Heart left ventricle (tissue), 16 donors: ENCODE data around the gene SETD2. TPM values are rescaled to one million over a fixed set of nuclear protein-coding genes. Genes with fewer than 3 reads are reported as not detected.
A peak's percentile ranks its signal among the peaks of the same experiment; 100 is the strongest.

Source experiments
- ATAC-seq, 4 donors: fragments of 200-7000 bp; cut with Tn5 transposase; one replicate each; pipeline ENCODE4 v1.9.1; 2020 to 2022; ENCODE audit warnings: moderate library complexity in 4 of 4, mild to moderate bottlenecking in 3 of 4, moderate number of reproducible peaks in 1 of 4
- DNase-seq, 5 donors: peaks; one replicate each; pipeline ENCODE4 v3.0.0-alpha.2; 2020
- H3K27ac ChIP-seq, 12 donors: fragments of 200-600 bp; sonication (generic) in 4 of 12; one replicate each; pipeline versions ENCODE4 v1.5.0 to v1.8.0; 2016 to 2022; ENCODE audit warnings: mild to moderate bottlenecking in 2 of 12
- H3K27me3 ChIP-seq, 9 donors: fragments of 200-600 bp; sonication (generic) in 2 of 9; one replicate each; pipeline versions ENCODE4 v1.5.1 to v1.8.0; 2016 to 2022; ENCODE audit warnings: mild to moderate bottlenecking in 3 of 9
- H3K36me3 ChIP-seq, 9 donors: fragments of 200-600 bp; sonication (generic) in 2 of 9; one replicate each; pipeline versions ENCODE4 v1.5.0 to v1.8.0; 2018 to 2022; ENCODE audit warnings: mild to moderate bottlenecking in 2 of 9
- H3K4me1 ChIP-seq, 12 donors: fragments of 200-600 bp; sonication (generic) in 4 of 12; one replicate each; pipeline versions ENCODE4 v1.5.0 to v1.8.0; 2016 to 2022; ENCODE audit warnings: mild to moderate bottlenecking in 3 of 12
- H3K4me3 ChIP-seq, 12 donors: fragments of 200-600 bp; sonication (generic) in 4 of 12; one replicate each; pipeline versions ENCODE4 v1.5.0 to v1.8.0; 2017 to 2022; ENCODE audit warnings: mild to moderate bottlenecking in 9 of 12, moderate library complexity in 4 of 12
- H3K9me3 ChIP-seq, 12 donors: fragments of 200-600 bp; sonication (generic) in 4 of 12; one replicate each; pipeline versions ENCODE4 v1.5.0 to v1.8.0; 2016 to 2022; ENCODE audit warnings: mild to moderate bottlenecking in 1 of 12
- POLR2A ChIP-seq, 2 donors: fragments of 450-650 bp; IDR thresholded peaks; one replicate each; pipeline ENCODE4 v1.6.1; 2017; ENCODE audit warnings: antibody characterized with exemption in 2 of 2, mild to moderate bottlenecking in 2 of 2, moderate library complexity in 2 of 2
- WGBS, 4 donors: extraction: QIAGEN DNeasy Blood & Tissue Kit in 2 of 4; methylation state at CpG; one replicate each; pipeline versions ENCODE4 v1.1.5 to v1.1.7; 2013 to 2018; 5-methylcytosine and 5-hydroxymethylcytosine counted together
- intact Hi-C, 10 donors: fragments of 100-400 bp; cut with DNase I; formaldehyde crosslinking; loops; one replicate each; pipeline versions ENCODE4 v1.11.1 to v1.14.2; 2022
- polyA plus RNA-seq, 2 donors: library from polyadenylated mRNA; stranded (reverse); fragments of 200-250 nt; gene quantifications; one replicate each; pipeline ENCODE4 v1.2.3, GENCODE V29; 2013
- total RNA-seq, 9 donors: library from RNA; depleted of rRNA in 2 of 9; stranded (reverse); fragments of >200 nt in 2 of 9; fragmentation: NEBNext Ultra II Directional in 3 of 9; extraction: Animal tissue kit (Norgen Biotek cat#: 25700) in 3 of 9; gene quantifications; one replicate each; pipeline versions ENCODE4 v1.1.0 to v1.2.4, GENCODE V29; 2016 to 2023
- TF ChIP-seq, protein P1 (sequence below), 12 donors: fragments of 200-600 bp; sonication (generic) in 4 of 12; IDR thresholded peaks; one replicate each; pipeline versions ENCODE4 v1.5.0 to v1.8.0; 2018 to 2022; ENCODE audit warnings: antibody characterized with exemption in 12 of 12, mild to moderate bottlenecking in 5 of 12
- donor health status: ischemic (EF 13 %, LVEDD 7.1; RV severe dilation, severe dysfunction).
- donor health status: healthy with polysubstance abuse.
- donor health status: DM: no; HTN: yes; CAD: no.
- donor health status: DM: no; HTN: no; CAD: no.
- donor health status: ischemic (EF 25% LVEDD 6.9; RV normal size, moderate dysfunction).
- donor health status: ischemic (EF 25% LVEDD 5.7; RV mildly dilated, moderate dysfunction).
- donor health status: healthy.
- donor health status: DM: yes; HTN: yes; CAD: no.
- donor health status: ischemic (EF 35%, LVEDD 5.7; RV mildly dilated, moderate dysfunction).
- donor health status: nonischemic (EF 11% LVEDD 7.7; RV severe dilation, severe dysfunction).
- donor health status: DM: yes; HTN: yes; CAD: no.
- donor health status: PGD.
- donor health status: ischemic (EF 29% LVEDD 5.4; RV normal size, mild dysfunction).
- donor health status: nonischemic (EF 23%, LVEDD 6.1; RV moderate dilation, normal function).

SETD2 gene
- total and polyA plus RNA-seq, 11 donors: 9.0 to 34.1 (median 29.9) TPM

- Histone ChIP-seq H3K4me1 (peaks cover 9 to 79% (median 59%) of the 10 kb centered on the region in 12 donors), H3K4me3 (no peak overlapping the region), H3K9me3 (no peaks in the 10 kb centered on the region), H3K27me3 (no peaks in the 10 kb centered on the region), H3K27ac (peak overlapping the region in 1 of 12 donors; percentile 33), H3K36me3 (no peaks in the 10 kb centered on the region)
- 71 to 83% (median 77%) methylated on average over 3 of the region's 3 CpGs for WGBS, 4 donors
- DNase-seq (no peak), ATAC-seq (no peak)
- intact Hi-C loops: loop anchor here in 6 of 10 donors (5.0 to 10.0 kb wide), 6 partner anchors 45 to 455 kb away; partner anchors contain the start of genes KIF9 (in 2 of the 6), KLHL18 (in 2 of the 6) and TMIE (in 1 of the 6)
- no peak for TF ChIP-seq POLR2A (IDR thresholded peaks at IDR 0.05)
- TF ChIP-seq, protein P1, sequence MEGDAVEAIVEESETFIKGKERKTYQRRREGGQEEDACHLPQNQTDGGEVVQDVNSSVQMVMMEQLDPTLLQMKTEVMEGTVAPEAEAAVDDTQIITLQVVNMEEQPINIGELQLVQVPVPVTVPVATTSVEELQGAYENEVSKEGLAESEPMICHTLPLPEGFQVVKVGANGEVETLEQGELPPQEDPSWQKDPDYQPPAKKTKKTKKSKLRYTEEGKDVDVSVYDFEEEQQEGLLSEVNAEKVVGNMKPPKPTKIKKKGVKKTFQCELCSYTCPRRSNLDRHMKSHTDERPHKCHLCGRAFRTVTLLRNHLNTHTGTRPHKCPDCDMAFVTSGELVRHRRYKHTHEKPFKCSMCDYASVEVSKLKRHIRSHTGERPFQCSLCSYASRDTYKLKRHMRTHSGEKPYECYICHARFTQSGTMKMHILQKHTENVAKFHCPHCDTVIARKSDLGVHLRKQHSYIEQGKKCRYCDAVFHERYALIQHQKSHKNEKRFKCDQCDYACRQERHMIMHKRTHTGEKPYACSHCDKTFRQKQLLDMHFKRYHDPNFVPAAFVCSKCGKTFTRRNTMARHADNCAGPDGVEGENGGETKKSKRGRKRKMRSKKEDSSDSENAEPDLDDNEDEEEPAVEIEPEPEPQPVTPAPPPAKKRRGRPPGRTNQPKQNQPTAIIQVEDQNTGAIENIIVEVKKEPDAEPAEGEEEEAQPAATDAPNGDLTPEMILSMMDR (IDR thresholded peaks at IDR 0.05): no peak
Measured at GRCh38 chr3:47159820-47160219, 4.1 kb downstream of the SETD2 start.

GRCh38 chr3:47158208-47158607 lies 5.7 kb downstream of the SETD2 start:
- peaks cover 9 to 86% (median 60%) of the 10 kb centered on the region in 12 donors for H3K4me1 ChIP-seq
- no peak overlapping the region for H3K4me3 ChIP-seq
- H3K27ac ChIP-seq: no peak overlapping the region
- H3K27me3 ChIP-seq: no peaks in the 10 kb centered on the region
- H3K36me3 ChIP-seq: no peaks in the 10 kb centered on the region
- intact Hi-C loops: loop anchor here in 1 of 10 donors (10.0 kb wide), 1 partner anchor 53 kb away; no protein-coding TSS in a partner anchor
- DNase-seq (no peak), ATAC-seq (no peak)
- H3K9me3 ChIP-seq: no peaks in the 10 kb centered on the region
- no peak for TF ChIP-seq POLR2A (IDR thresholded peaks at IDR 0.05)
- TF ChIP-seq, protein P1 (IDR thresholded peaks at IDR 0.05): no peak

- ATAC-seq: no peak
- intact Hi-C loops: loop anchor here in 1 of 10 donors (10.0 kb wide), 1 partner anchor 52 kb away; no protein-coding TSS in a partner anchor
- no peaks in the 10 kb centered on the region for H3K9me3 ChIP-seq
- H3K27ac ChIP-seq: no peak overlapping the region
- H3K4me3 ChIP-seq: no peak overlapping the region
- DNase-seq: no peak
- 54 to 66% (median 65%) methylated on average over 1 of the region's 1 CpG for WGBS, 4 donors
- no peaks in the 10 kb centered on the region for H3K27me3 ChIP-seq
- no peak for TF ChIP-seq POLR2A (IDR thresholded peaks at IDR 0.05)
- TF ChIP-seq, protein P1 (IDR thresholded peaks at IDR 0.05): no peak
- peaks cover 3 to 88% (median 56%) of the 10 kb centered on the region in 12 donors for H3K4me1 ChIP-seq
- no peaks in the 10 kb centered on the region for H3K36me3 ChIP-seq
Measured at GRCh38 chr3:47156396-47156795, 7.5 kb downstream of the SETD2 start.

- Histone ChIP-seq H3K27ac (no peak overlapping the region), H3K36me3 (no peaks in the 10 kb centered on the region), H3K27me3 (no peaks in the 10 kb centered on the region), H3K4me1 (peaks cover 0 to 78% (median 37%) of the 10 kb centered on the region in 12 donors), H3K9me3 (no peaks in the 10 kb centered on the region), H3K4me3 (no peak overlapping the region)
- intact Hi-C loops: loop anchor here in 1 of 10 donors (10.0 kb wide), 1 partner anchor 48 kb away; no protein-coding TSS in a partner anchor
- DNase-seq (no peak), ATAC-seq (no peak)
- TF ChIP-seq, protein P1 (IDR thresholded peaks at IDR 0.05): no peak
- TF ChIP-seq POLR2A (IDR thresholded peaks at IDR 0.05): no peak
- 65 to 74% (median 71%) methylated on average over 2 of the region's 2 CpGs for WGBS, 4 donors
Measured at GRCh38 chr3:47152578-47152977, 11.3 kb downstream of the SETD2 start.
